Measurements from ENCODE around the gene NINJ1.
"Not testable (repeated sequence)": the region's sequence is repeated elsewhere in the genome, so short reads cannot be mapped to it uniquely, and the experiment has no call there.

Gene NINJ1

DNA sequence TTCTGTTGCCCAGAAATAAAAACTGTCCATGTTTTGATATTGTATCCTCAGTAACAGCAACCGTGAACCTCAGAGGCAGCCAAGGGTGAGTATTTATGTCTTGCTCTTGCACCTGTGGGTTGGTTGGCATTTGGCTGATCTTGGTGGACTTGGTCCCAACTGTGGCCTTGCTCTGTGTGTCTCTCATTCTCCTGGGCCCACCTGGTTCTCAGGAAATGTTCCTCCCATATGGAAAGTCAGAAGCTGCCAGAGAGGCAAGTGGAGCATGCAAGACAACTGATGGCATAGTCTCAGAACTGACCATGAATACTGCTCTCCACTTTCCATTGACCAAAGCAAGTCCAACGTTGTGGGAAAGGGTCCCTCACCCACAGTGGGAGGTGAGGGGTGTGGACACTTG, 13.6 kb upstream of the NINJ1 start:
- Histone ChIP-seq H2BK120ac (ENCODE audit: low read depth, low read length) (no peak overlapping the region), H3K4me1 (ENCODE audit: control insufficient read depth in 2 of 2, insufficient read depth in 1 of 2, low read depth in 1 of 2, low read length in 2 of 2) (peaks cover 0 to 6% of the 10 kb centered on the region in 2 donors), H3K4me3 (ENCODE audit: low read length in 2 of 2) (no peak overlapping the region), H3K36me3 (replicated peaks in 1 of 2; ENCODE audit: control insufficient read depth in 2 of 2, insufficient read depth in 2 of 2, low read length in 2 of 2) (no peaks in the 10 kb centered on the region), H4K91ac (ENCODE audit: low read depth, low read length, poor library complexity) (no peak overlapping the region), H2AK5ac (ENCODE audit: low read depth, low read length) (no peak overlapping the region), H2BK5ac (ENCODE audit: low read length) (no peak overlapping the region), H3K23ac (ENCODE audit: low read depth, low read length, poor library complexity) (no peak overlapping the region), H3K9ac (ENCODE audit: low read depth, low read length, poor library complexity) (peak overlapping the region; percentile 21), H4K8ac (ENCODE audit: low read depth, low read length) (no peak overlapping the region), H3K27me3 (ENCODE audit: control insufficient read depth in 3 of 3, insufficient read depth in 3 of 3, low read depth in 1 of 3, low read length in 3 of 3) (peaks cover 0 to 8% (median 0%) of the 10 kb centered on the region in 3 experiments), H3K4ac (ENCODE audit: low read length) (no peak overlapping the region), H2BK15ac (ENCODE audit: low read length) (no peak overlapping the region), H3K18ac (ENCODE audit: low read length) (no peak overlapping the region), H3K4me2 (ENCODE audit: insufficient read depth, low read length, poor library complexity, severe bottlenecking) (no peak overlapping the region), H2BK12ac (ENCODE audit: low read length) (no peak overlapping the region), H3K14ac (ENCODE audit: low read length) (peak overlapping the region; percentile 89), H3K9me3 (replicated peaks in 1 of 2; ENCODE audit: control insufficient read depth in 2 of 2, insufficient read depth in 1 of 2, low read depth in 1 of 2, low read length in 2 of 2) (no peaks in the 10 kb centered on the region), H3K27ac (replicated peaks; ENCODE audit: low read length) (no peak overlapping the region), H2AFZ (ENCODE audit: low read length) (no peak overlapping the region), H3K79me1 (ENCODE audit: low read depth, low read length) (no peaks in the 10 kb centered on the region)
- no peak for DNase-seq (ENCODE audit: low spot score)
- no CpG with 5 or more reads among the region's 2 CpGs for WGBS, 2 donors (ENCODE audit: extremely low coverage in 2 of 2, insufficient read length in 2 of 2, insufficient replicate concordance in 1 of 2)

DNA sequence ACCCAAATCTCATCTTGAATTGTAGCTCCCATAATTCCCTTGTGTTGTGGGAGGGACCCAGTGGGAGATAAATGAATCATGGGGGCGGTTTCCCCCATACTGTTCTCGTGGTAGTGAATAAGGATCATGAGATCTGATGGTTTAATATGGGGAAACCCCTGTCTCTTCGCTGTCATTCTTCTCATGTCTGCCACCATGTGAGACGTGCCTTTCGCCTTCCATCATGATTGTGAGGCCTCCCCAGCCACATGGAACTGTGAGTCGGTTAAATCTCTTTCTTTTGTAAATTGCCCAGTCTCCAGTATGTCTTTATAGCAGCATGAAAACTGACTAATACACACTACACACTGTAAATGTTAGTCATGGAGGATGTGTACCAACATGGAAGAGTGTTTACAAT, 12.6 kb upstream of the NINJ1 start:
- not testable (repeated sequence) for H3K27me3 ChIP-seq (ENCODE audit: control insufficient read depth in 3 of 3, insufficient read depth in 3 of 3, low read depth in 1 of 3, low read length in 3 of 3); H2AFZ ChIP-seq (ENCODE audit: low read length); H4K91ac ChIP-seq (ENCODE audit: low read depth, low read length, poor library complexity); H2BK15ac ChIP-seq (ENCODE audit: low read length); H3K36me3 ChIP-seq (replicated peaks in 1 of 2; ENCODE audit: control insufficient read depth in 2 of 2, insufficient read depth in 2 of 2, low read length in 2 of 2); H4K8ac ChIP-seq (ENCODE audit: low read depth, low read length); H3K27ac ChIP-seq (replicated peaks; ENCODE audit: low read length); H3K4me2 ChIP-seq (ENCODE audit: insufficient read depth, low read length, poor library complexity, severe bottlenecking); H3K14ac ChIP-seq (ENCODE audit: low read length); H3K4me3 ChIP-seq (ENCODE audit: low read length in 2 of 2); H2BK5ac ChIP-seq (ENCODE audit: low read length); DNase-seq (ENCODE audit: low spot score); H3K4me1 ChIP-seq (ENCODE audit: control insufficient read depth in 2 of 2, insufficient read depth in 1 of 2, low read depth in 1 of 2, low read length in 2 of 2); H3K18ac ChIP-seq (ENCODE audit: low read length); H2BK120ac ChIP-seq (ENCODE audit: low read depth, low read length); H3K23ac ChIP-seq (ENCODE audit: low read depth, low read length, poor library complexity); H3K9me3 ChIP-seq (replicated peaks in 1 of 2; ENCODE audit: control insufficient read depth in 2 of 2, insufficient read depth in 1 of 2, low read depth in 1 of 2, low read length in 2 of 2); H2AK5ac ChIP-seq (ENCODE audit: low read depth, low read length); H2BK12ac ChIP-seq (ENCODE audit: low read length); H3K4ac ChIP-seq (ENCODE audit: low read length); H3K79me1 ChIP-seq (ENCODE audit: low read depth, low read length); H3K9ac ChIP-seq (ENCODE audit: low read depth, low read length, poor library complexity)
- no CpG with 5 or more reads among the region's 6 CpGs for WGBS, 2 donors (ENCODE audit: extremely low coverage in 2 of 2, insufficient read length in 2 of 2, insufficient replicate concordance in 1 of 2)

DNA sequence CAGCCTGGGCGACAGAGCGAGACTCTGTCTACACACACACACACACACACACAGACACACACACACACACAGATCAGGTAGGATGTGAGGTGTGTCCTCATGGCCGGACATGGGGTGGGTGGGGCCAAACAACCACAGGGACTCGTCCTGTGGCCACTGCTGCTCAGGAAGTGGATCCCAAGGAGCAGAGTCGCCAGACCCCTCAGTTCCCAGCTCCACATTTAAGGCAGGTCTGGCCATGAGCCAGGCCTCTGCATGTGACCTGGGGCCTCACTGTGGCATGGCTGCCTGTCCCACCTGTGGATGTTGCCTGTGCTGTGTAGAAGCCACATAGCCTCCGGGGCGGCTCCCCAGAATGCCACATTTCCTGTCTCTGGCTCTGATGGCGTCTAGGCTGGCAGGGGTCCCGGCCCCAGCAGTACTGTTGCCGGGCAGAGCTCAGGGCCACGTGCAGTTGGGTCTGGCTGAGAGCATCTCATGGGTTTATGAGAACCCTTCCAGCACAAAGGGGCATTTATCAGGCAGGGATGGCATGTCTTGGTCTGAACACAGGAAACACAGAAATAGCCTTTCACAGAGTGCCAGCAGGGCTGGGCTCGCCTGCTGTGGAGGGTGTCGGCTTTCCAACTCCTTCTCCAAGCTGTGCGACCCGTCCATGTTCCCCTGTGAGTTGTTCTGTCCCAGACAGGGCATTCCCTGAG, 9.9 kb upstream of the NINJ1 start:
- H3K79me1 ChIP-seq (ENCODE audit: low read depth, low read length), result no peaks in the 10 kb centered on the region
- no peak overlapping the region for H4K91ac ChIP-seq (ENCODE audit: low read depth, low read length, poor library complexity)
- peak overlapping the region; percentile 74 for H3K18ac ChIP-seq (ENCODE audit: low read length)
- H3K36me3 ChIP-seq (replicated peaks in 1 of 2; ENCODE audit: control insufficient read depth in 2 of 2, insufficient read depth in 2 of 2, low read length in 2 of 2), result no peaks in the 10 kb centered on the region
- peak overlapping the region; percentile 11 for H2AFZ ChIP-seq (ENCODE audit: low read length)
- peak overlapping the region; percentile 56 for H3K14ac ChIP-seq (ENCODE audit: low read length)
- H3K23ac ChIP-seq (ENCODE audit: low read depth, low read length, poor library complexity), result peak overlapping the region; percentile 92
- WGBS, 2 donors (ENCODE audit: extremely low coverage in 2 of 2, insufficient read length in 2 of 2, insufficient replicate concordance in 1 of 2), result no CpG with 5 or more reads among the region's 15 CpGs
- no peak overlapping the region for H2BK12ac ChIP-seq (ENCODE audit: low read length)
- peak overlapping the region; percentile 78 for H2AK5ac ChIP-seq (ENCODE audit: low read depth, low read length)
- no peak overlapping the region for H4K8ac ChIP-seq (ENCODE audit: low read depth, low read length)
- peak overlapping the region; percentile 30 for H2BK15ac ChIP-seq (ENCODE audit: low read length)
- no peaks in the 10 kb centered on the region for H3K9me3 ChIP-seq (replicated peaks in 1 of 2; ENCODE audit: control insufficient read depth in 2 of 2, insufficient read depth in 1 of 2, low read depth in 1 of 2, low read length in 2 of 2)
- peaks cover 0 to 8% (median 0%) of the 10 kb centered on the region in 3 experiments for H3K27me3 ChIP-seq (ENCODE audit: control insufficient read depth in 3 of 3, insufficient read depth in 3 of 3, low read depth in 1 of 3, low read length in 3 of 3)
- no peak overlapping the region for H3K4me3 ChIP-seq (ENCODE audit: low read length in 2 of 2)
- no peak overlapping the region for H3K27ac ChIP-seq (replicated peaks; ENCODE audit: low read length)
- no peak for DNase-seq (ENCODE audit: low spot score)
- peak overlapping the region; percentile 42 for H3K4ac ChIP-seq (ENCODE audit: low read length)
- peak overlapping the region; percentile 17 for H3K9ac ChIP-seq (ENCODE audit: low read depth, low read length, poor library complexity)
- H2BK5ac ChIP-seq (ENCODE audit: low read length), result no peak overlapping the region
- H3K4me2 ChIP-seq (ENCODE audit: insufficient read depth, low read length, poor library complexity, severe bottlenecking), result no peak overlapping the region
- no peak overlapping the region for H2BK120ac ChIP-seq (ENCODE audit: low read depth, low read length)
- H3K4me1 ChIP-seq (ENCODE audit: control insufficient read depth in 2 of 2, insufficient read depth in 1 of 2, low read depth in 1 of 2, low read length in 2 of 2), result peaks cover 0 to 6% of the 10 kb centered on the region in 2 donors

DNA sequence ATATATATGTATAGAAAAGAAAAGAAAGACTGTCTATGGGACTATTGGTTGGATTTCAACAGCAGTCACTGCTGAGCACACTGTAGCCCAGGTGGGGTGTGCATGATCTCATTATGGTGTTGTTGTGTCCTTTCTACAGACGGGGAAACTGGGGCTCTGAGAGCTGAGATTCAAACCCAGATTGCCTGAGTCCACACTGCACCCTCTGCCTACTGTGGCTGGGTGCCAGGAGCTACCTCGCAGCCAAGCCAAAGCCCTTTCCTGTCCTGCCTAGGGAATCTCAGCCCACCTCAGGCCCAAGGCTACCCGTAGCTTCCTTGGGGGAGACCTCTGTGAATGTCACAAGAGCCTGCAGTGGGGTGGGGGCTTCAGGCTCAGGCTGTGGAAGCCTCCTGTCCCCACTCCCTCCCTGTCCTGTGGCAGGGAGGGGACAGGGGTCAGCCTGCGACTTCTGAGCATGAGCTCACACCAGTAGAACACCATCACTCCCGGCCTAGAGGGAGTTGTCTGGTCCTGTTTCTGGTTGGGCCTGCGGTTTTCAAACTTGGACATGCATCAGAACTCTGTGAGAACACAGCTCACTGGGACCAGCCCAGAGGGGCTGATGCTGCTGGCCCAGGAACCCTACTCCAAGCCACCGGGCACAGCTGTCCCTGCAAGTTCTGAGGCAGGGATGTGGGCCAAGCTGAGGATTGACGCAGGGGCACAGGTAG, 7.9 kb upstream of the NINJ1 start:
- Histone ChIP-seq H2BK12ac (ENCODE audit: low read length) (peak overlapping the region; percentile 8), H3K9me3 (replicated peaks in 1 of 2; ENCODE audit: control insufficient read depth in 2 of 2, insufficient read depth in 1 of 2, low read depth in 1 of 2, low read length in 2 of 2) (peaks cover 0 to 3% of the 10 kb centered on the region in 2 donors), H3K23ac (ENCODE audit: low read depth, low read length, poor library complexity) (peak overlapping the region; percentile 34), H3K27ac (replicated peaks; ENCODE audit: low read length) (no peak overlapping the region), H2AK5ac (ENCODE audit: low read depth, low read length) (no peak overlapping the region), H3K79me1 (ENCODE audit: low read depth, low read length) (no peaks in the 10 kb centered on the region), H3K4me3 (ENCODE audit: low read length in 2 of 2) (peak overlapping the region in 1 of 2 donors; percentile 3), H2BK5ac (ENCODE audit: low read length) (no peak overlapping the region), H2BK15ac (ENCODE audit: low read length) (no peak overlapping the region), H3K4ac (ENCODE audit: low read length) (no peak overlapping the region), H3K14ac (ENCODE audit: low read length) (no peak overlapping the region), H2BK120ac (ENCODE audit: low read depth, low read length) (no peak overlapping the region), H3K9ac (ENCODE audit: low read depth, low read length, poor library complexity) (no peak overlapping the region), H3K4me1 (ENCODE audit: control insufficient read depth in 2 of 2, insufficient read depth in 1 of 2, low read depth in 1 of 2, low read length in 2 of 2) (peaks cover 0 to 6% of the 10 kb centered on the region in 2 donors), H4K91ac (ENCODE audit: low read depth, low read length, poor library complexity) (no peak overlapping the region), H2AFZ (ENCODE audit: low read length) (no peak overlapping the region), H3K4me2 (ENCODE audit: insufficient read depth, low read length, poor library complexity, severe bottlenecking) (no peak overlapping the region), H3K18ac (ENCODE audit: low read length) (peak overlapping the region; percentile 44), H3K36me3 (replicated peaks in 1 of 2; ENCODE audit: control insufficient read depth in 2 of 2, insufficient read depth in 2 of 2, low read length in 2 of 2) (no peaks in the 10 kb centered on the region), H4K8ac (ENCODE audit: low read depth, low read length) (no peak overlapping the region), H3K27me3 (ENCODE audit: control insufficient read depth in 3 of 3, insufficient read depth in 3 of 3, low read depth in 1 of 3, low read length in 3 of 3) (peaks cover 0 to 8% (median 0%) of the 10 kb centered on the region in 3 experiments)
- no peak for DNase-seq (ENCODE audit: low spot score)
- WGBS, 2 donors (ENCODE audit: extremely low coverage in 2 of 2, insufficient read length in 2 of 2, insufficient replicate concordance in 1 of 2), result no CpG with 5 or more reads among the region's 8 CpGs

Measured in neuronal stem cell (in vitro differentiated cells).